ENCODE results near the gene HIGD2A. TPM values are rescaled to one million over a fixed set of nuclear protein-coding genes. Genes with fewer than 3 reads are reported as not detected.

The HIGD2A gene
- total RNA-seq, 2 experiments from 2014 or later = 154 to 155 TPM

- CTCF ChIA-PET = no interaction called here
- Mint-ChIP-seq H3K4me3 (peak overlapping the region; percentile 100), H3K9me3 (no peaks in the 10 kb centered on the region), H3K27me3 (ENCODE audit: low read depth) (no peaks in the 10 kb centered on the region), H3K4me1 (ENCODE audit: low read depth) (peaks cover 33% of the 10 kb centered on the region), H3K36me3 (ENCODE audit: low read depth) (peaks cover 50% of the 10 kb centered on the region), H3K27ac (peak overlapping the region; percentile 100)
- no peak for DNase-seq
- intact Hi-C loops (cut with micrococcal nuclease) = loop anchor here (1.0 to 5.0 kb wide), 4 partner anchors 27 to 1038 kb away; partner anchors contain the start of genes CLTB, GRK6, KIAA1191 and UIMC1
Measured at GRCh38 chr5:176389135-176390123, 878 bp downstream of the HIGD2A start.

GRCh38 chr5:176391479-176391878 is 2.9 kb downstream of the HIGD2A start:
- CTCF ChIA-PET = interaction anchor here (0.9 kb wide), 1 partner anchor 16 kb away, joined by 3 read pairs; no protein-coding TSS in a partner anchor
- Mint-ChIP-seq H3K9me3 (no peaks in the 10 kb centered on the region), H3K4me3 (no peak overlapping the region)

GRCh38 chr5:176391999-176392398 is 3.4 kb downstream of the HIGD2A start:
- no peak for DNase-seq
- CTCF ChIA-PET = interaction anchor here (0.9 kb wide), 1 partner anchor 15 kb away, joined by 3 read pairs; no protein-coding TSS in a partner anchor
- Mint-ChIP-seq H3K9me3 (no peaks in the 10 kb centered on the region), H3K27ac (no peak overlapping the region), H3K4me1 (ENCODE audit: low read depth) (peaks cover 12% of the 10 kb centered on the region), H3K36me3 (ENCODE audit: low read depth) (peaks cover 27% of the 10 kb centered on the region), H3K27me3 (ENCODE audit: low read depth) (no peaks in the 10 kb centered on the region), H3K4me3 (no peak overlapping the region)
- intact Hi-C loops (cut with micrococcal nuclease) = no loop called here

More at GRCh38 chr5:176391479-176391878, 2.9 kb downstream of the HIGD2A start:
- Mint-ChIP-seq H3K36me3 (ENCODE audit: low read depth) (peaks cover 32% of the 10 kb centered on the region), H3K4me1 (ENCODE audit: low read depth) (peaks cover 17% of the 10 kb centered on the region), H3K27ac (no peak overlapping the region), H3K27me3 (ENCODE audit: low read depth) (no peaks in the 10 kb centered on the region)
- intact Hi-C loops (cut with micrococcal nuclease) = no loop called here
- no peak for DNase-seq

GRCh38 chr5:176392526-176392925 is 4.0 kb downstream of the HIGD2A start:
- no peak overlapping the region for H3K27ac Mint-ChIP-seq
- H3K4me1 Mint-ChIP-seq (ENCODE audit: low read depth) = peaks cover 8% of the 10 kb centered on the region
- H3K27me3 Mint-ChIP-seq (ENCODE audit: low read depth) = no peaks in the 10 kb centered on the region
- H3K9me3 Mint-ChIP-seq = no peaks in the 10 kb centered on the region
- peaks cover 22% of the 10 kb centered on the region for H3K36me3 Mint-ChIP-seq (ENCODE audit: low read depth)
- no peak for DNase-seq
- H3K4me3 Mint-ChIP-seq = no peak overlapping the region
- intact Hi-C loops (cut with micrococcal nuclease) = no loop called here
- CTCF ChIA-PET = no interaction called here

- CTCF ChIA-PET = no interaction called here
- H3K4me1 Mint-ChIP-seq (ENCODE audit: low read depth) = peaks cover 8% of the 10 kb centered on the region
- no peaks in the 10 kb centered on the region for H3K27me3 Mint-ChIP-seq (ENCODE audit: low read depth)
- intact Hi-C loops (cut with micrococcal nuclease) = no loop called here
- no peak overlapping the region for H3K27ac Mint-ChIP-seq
- H3K4me3 Mint-ChIP-seq = no peak overlapping the region
- no peaks in the 10 kb centered on the region for H3K9me3 Mint-ChIP-seq
- DNase-seq = no peak
- peaks cover 19% of the 10 kb centered on the region for H3K36me3 Mint-ChIP-seq (ENCODE audit: low read depth)
Measured at GRCh38 chr5:176394096-176394495, 5.5 kb downstream of the HIGD2A start.

- peaks cover 14% of the 10 kb centered on the region for H3K36me3 Mint-ChIP-seq (ENCODE audit: low read depth)
- peaks cover 2% of the 10 kb centered on the region for H3K4me1 Mint-ChIP-seq (ENCODE audit: low read depth)
- no peaks in the 10 kb centered on the region for H3K27me3 Mint-ChIP-seq (ENCODE audit: low read depth)
- intact Hi-C loops (cut with micrococcal nuclease) = no loop called here
- no peaks in the 10 kb centered on the region for H3K9me3 Mint-ChIP-seq
- CTCF ChIA-PET = no interaction called here
- H3K4me3 Mint-ChIP-seq = no peak overlapping the region
- no peak for DNase-seq
- H3K27ac Mint-ChIP-seq = no peak overlapping the region
Measured at GRCh38 chr5:176394881-176395675, 6.5 kb downstream of the HIGD2A start.

- Mint-ChIP-seq H3K27me3 (ENCODE audit: low read depth) (no peaks in the 10 kb centered on the region), H3K9me3 (no peaks in the 10 kb centered on the region), H3K4me1 (ENCODE audit: low read depth) (no peaks in the 10 kb centered on the region), H3K27ac (no peak overlapping the region), H3K36me3 (ENCODE audit: low read depth) (peaks cover 8% of the 10 kb centered on the region), H3K4me3 (no peak overlapping the region)
- intact Hi-C loops (cut with micrococcal nuclease) = no loop called here
- CTCF ChIA-PET = no interaction called here
- DNase-seq = no peak
Measured at GRCh38 chr5:176396330-176396729, 7.8 kb downstream of the HIGD2A start.

GRCh38 chr5:176397736-176398420 is 9.3 kb downstream of the HIGD2A start:
- intact Hi-C loops (cut with micrococcal nuclease) = no loop called here
- Mint-ChIP-seq H3K27me3 (ENCODE audit: low read depth) (no peaks in the 10 kb centered on the region), H3K9me3 (no peaks in the 10 kb centered on the region), H3K27ac (no peak overlapping the region), H3K4me1 (ENCODE audit: low read depth) (no peaks in the 10 kb centered on the region), H3K36me3 (ENCODE audit: low read depth) (peaks cover 6% of the 10 kb centered on the region), H3K4me3 (no peak overlapping the region)
- CTCF ChIA-PET = no interaction called here
- no peak for DNase-seq

- Mint-ChIP-seq H3K27me3 (ENCODE audit: low read depth) (no peaks in the 10 kb centered on the region), H3K4me3 (no peak overlapping the region), H3K27ac (no peak overlapping the region), H3K36me3 (ENCODE audit: low read depth) (peaks cover 6% of the 10 kb centered on the region), H3K9me3 (no peaks in the 10 kb centered on the region), H3K4me1 (ENCODE audit: low read depth) (no peaks in the 10 kb centered on the region)
- intact Hi-C loops (cut with micrococcal nuclease) = no loop called here
- DNase-seq = no peak
- CTCF ChIA-PET = interaction anchor here (0.6 to 0.8 kb wide), 2 partner anchors 30 to 46 kb away, joined by 3 to 5 read pairs; no protein-coding TSS in a partner anchor
Measured at GRCh38 chr5:176400382-176401156, 12.0 kb downstream of the HIGD2A start.

- no peak overlapping the region for H3K27ac Mint-ChIP-seq
- no peaks in the 10 kb centered on the region for H3K27me3 Mint-ChIP-seq (ENCODE audit: low read depth)
- no peak overlapping the region for H3K4me3 Mint-ChIP-seq
- CTCF ChIA-PET = no interaction called here
- intact Hi-C loops (cut with micrococcal nuclease) = no loop called here
- peaks cover 8% of the 10 kb centered on the region for H3K36me3 Mint-ChIP-seq (ENCODE audit: low read depth)
- DNase-seq = no peak
- no peaks in the 10 kb centered on the region for H3K9me3 Mint-ChIP-seq
- H3K4me1 Mint-ChIP-seq (ENCODE audit: low read depth) = no peaks in the 10 kb centered on the region
Measured at GRCh38 chr5:176401281-176402205, 13.0 kb downstream of the HIGD2A start.

Measured in activated naive CD4-positive, alpha-beta T cell treated with anti-CD3 and anti-CD28 coated beads for 36 hours (primary cell).